Right renal cortex interstitium (tissue), 3 donors: ENCODE measurements around the gene SURF6. TPM values are rescaled to one million over a fixed set of nuclear protein-coding genes. Genes with fewer than 3 reads are reported as not detected.
A peak's percentile ranks its signal among the peaks of the same experiment; 100 is the strongest.

Experiments used
- DNase-seq, 3 donors: peaks; one replicate each; pipeline ENCODE4 v3.0.0-alpha.2; 2013; ENCODE audit warnings: low read depth in 3 of 3, low spot score in 2 of 3
- polyA plus RNA-seq, 3 donors: library from polyadenylated mRNA; unstranded; fragments of 120-200 nt; gene quantifications; one replicate each; pipeline ENCODE4 v1.2.1, GENCODE V29; 2013; ENCODE audit not compliant: insufficient read length in 3 of 3

The SURF6 gene
- polyA plus RNA-seq, 3 donors = 23.4 to 27.3 (median 27.2) TPM

GRCh38 chr9:133368249-133368881 lies 32.4 kb upstream of the SURF6 start:
- DNase-seq = no peak

GRCh38 chr9:133367778-133368177 lies 31.8 kb upstream of the SURF6 start:
- no peak for DNase-seq

- no peak for DNase-seq
Measured at GRCh38 chr9:133367221-133367620, 31.2 kb upstream of the SURF6 start.

- DNase-seq = no peak
Measured at GRCh38 chr9:133366435-133366834, 30.4 kb upstream of the SURF6 start.

- DNase-seq = no peak
Measured at GRCh38 chr9:133362359-133363044, 26.5 kb upstream of the SURF6 start.

GRCh38 chr9:133361507-133362092 lies 25.6 kb upstream of the SURF6 start:
- DNase-seq = no peak

GRCh38 chr9:133360400-133361393 lies 24.7 kb upstream of the SURF6 start:
- no peak for DNase-seq

GRCh38 chr9:133359399-133360175 lies 23.6 kb upstream of the SURF6 start:
- DNase-seq = no peak

GRCh38 chr9:133357656-133358055 lies 21.7 kb upstream of the SURF6 start:
- no peak for DNase-seq

- DNase-seq = peak in 2 of 3 donors; percentile 63 to 69
Measured at GRCh38 chr9:133356391-133357091, 20.6 kb upstream of the SURF6 start, which contains the start of the genes SURF1 and SURF2. TSS of gene SURF1 (minus strand) at chr9:133356487. CDS start at chr9:133356453, 34 bp downstream. TSS of gene SURF2 (plus strand) at chr9:133356550. CDS start at chr9:133356593, 43 bp downstream.

- DNase-seq = no peak
Measured at GRCh38 chr9:133355881-133356357, 19.9 kb upstream of the SURF6 start.

- no peak for DNase-seq
Measured at GRCh38 chr9:133354766-133355165, 18.8 kb upstream of the SURF6 start.

GRCh38 chr9:133353548-133353947 lies 17.6 kb upstream of the SURF6 start:
- no peak for DNase-seq

- DNase-seq = no peak
Measured at GRCh38 chr9:133352635-133353340, 16.8 kb upstream of the SURF6 start.

- no peak for DNase-seq
Measured at GRCh38 chr9:133351908-133352634, 16.1 kb upstream of the SURF6 start.

- DNase-seq = no peak
Measured at GRCh38 chr9:133351526-133351907, 15.5 kb upstream of the SURF6 start.

- DNase-seq = no peak
Measured at GRCh38 chr9:133349965-133350616, 14.1 kb upstream of the SURF6 start.
